WTC11 (cell line): ENCODE measurements around the gene PRXL2B. TPM values are rescaled to one million over a fixed set of nuclear protein-coding genes. Genes with fewer than 3 reads are reported as not detected.

Source experiments
- ATAC-seq: fragments of 200-7000 bp; cut with Tn5 transposase; 2 replicates; pipeline ENCODE4 v1.10.0; 2021; ENCODE audit warnings: mild to moderate bottlenecking, moderate library complexity
- CTCF ChIA-PET: fragments of 300-600 bp; sonication (Branson Sonifier 250); formaldehyde crosslinking; loops from one replicate; lab custom pipeline; 2021; ENCODE audit warnings: antibody characterized with exemption; lab: Charles Lee
- POLR2A ChIA-PET: fragments of 350-600 bp; sonication (Branson Sonifier 250); formaldehyde crosslinking; loops from one replicate; lab custom pipeline; 2021; ENCODE audit warnings: antibody characterized with exemption; lab: Charles Lee
- DNase-seq: peaks from one replicate; pipeline ENCODE4 v3.0.0; 2021; ENCODE audit warnings: low spot score
- H3K27ac Mint-ChIP-seq: 2 replicates; pipeline ENCODE4 v1.8.0; 2021; ENCODE audit warnings: mixed read lengths
- H3K27me3 Mint-ChIP-seq: 2 replicates; pipeline ENCODE4 v1.8.0; 2021; ENCODE audit warnings: low read depth, mild to moderate bottlenecking, moderate library complexity, mixed read lengths
- H3K36me3 Mint-ChIP-seq: 2 replicates; pipeline ENCODE4 v1.8.0; 2021; ENCODE audit warnings: mixed read lengths
- H3K4me1 Mint-ChIP-seq: 2 replicates; pipeline ENCODE4 v1.8.0; 2022; ENCODE audit warnings: mixed read lengths
- H3K4me3 Mint-ChIP-seq: 2 replicates; pipeline ENCODE4 v1.8.0; 2021; ENCODE audit warnings: mild to moderate bottlenecking, moderate library complexity, mixed read lengths
- H3K9me3 Mint-ChIP-seq: 2 replicates; pipeline ENCODE4 v1.8.0; 2021; ENCODE audit warnings: mixed read lengths
- CBFB ChIP-seq: sonication (generic); formaldehyde crosslinking; IDR thresholded peaks from 2 replicates; pipeline ENCODE4 v1.8.1; 2022; ENCODE audit warnings: mild to moderate bottlenecking, low read depth, missing genetic modification reagents
- CREM ChIP-seq: sonication (generic); formaldehyde crosslinking; IDR thresholded peaks from 2 replicates; pipeline ENCODE4 v1.8.1; 2022; ENCODE audit warnings: mild to moderate bottlenecking, missing genetic modification reagents, moderate library complexity
- ESRRA ChIP-seq: sonication (generic); formaldehyde crosslinking; IDR thresholded peaks from 2 replicates; pipeline ENCODE4 v1.8.1; 2022; ENCODE audit warnings: mild to moderate bottlenecking, missing genetic modification reagents, borderline replicate concordance
- FOXP1 ChIP-seq: sonication (generic); formaldehyde crosslinking; IDR thresholded peaks from 2 replicates; pipeline ENCODE4 v1.8.0; 2022; ENCODE audit warnings: missing genetic modification reagents, mild to moderate bottlenecking, moderate library complexity, borderline replicate concordance
- MYBL2 ChIP-seq: sonication (generic); formaldehyde crosslinking; IDR thresholded peaks from 2 replicates; pipeline ENCODE4 v1.8.1; 2023; ENCODE audit warnings: mild to moderate bottlenecking, moderate library complexity, missing genetic modification reagents
- NFYB ChIP-seq: sonication (generic); formaldehyde crosslinking; conservative IDR thresholded peaks from 2 replicates; pipeline ENCODE4 v1.8.0; 2022; ENCODE audit warnings: low read depth, missing genetic modification reagents
- PREB ChIP-seq: sonication (generic); formaldehyde crosslinking; IDR thresholded peaks from 2 replicates; pipeline ENCODE4 v1.8.1; 2022; ENCODE audit warnings: mild to moderate bottlenecking, missing genetic modification reagents, moderate library complexity, borderline replicate concordance
- RELA ChIP-seq: sonication (generic); formaldehyde crosslinking; IDR thresholded peaks from 2 replicates; pipeline ENCODE4 v1.8.1; 2022; ENCODE audit warnings: missing genetic modification reagents, mild to moderate bottlenecking, borderline replicate concordance
- SMAD3 ChIP-seq: sonication (generic); formaldehyde crosslinking; IDR thresholded peaks from 2 replicates; pipeline ENCODE4 v1.8.0; 2022; ENCODE audit warnings: missing genetic modification reagents, mild to moderate bottlenecking, borderline replicate concordance
- SMAD4 ChIP-seq: sonication (generic); formaldehyde crosslinking; IDR thresholded peaks from 2 replicates; pipeline ENCODE4 v1.8.0; 2022; ENCODE audit warnings: mild to moderate bottlenecking, missing genetic modification reagents
- ZBTB43 ChIP-seq: sonication (generic); formaldehyde crosslinking; IDR thresholded peaks from 2 replicates; pipeline ENCODE4 v1.8.1; 2023; ENCODE audit warnings: mild to moderate bottlenecking, missing genetic modification reagents
- ZNF317 ChIP-seq: sonication (generic); formaldehyde crosslinking; IDR thresholded peaks from 2 replicates; pipeline ENCODE4 v1.8.1; 2023; ENCODE audit warnings: low read depth, mild to moderate bottlenecking, moderate library complexity, missing genetic modification reagents, borderline replicate concordance
- total RNA-seq: library from RNA; stranded (reverse); gene quantifications from 3 replicates; pipeline ENCODE4 v1.2.3, GENCODE V29; 2021
- TF ChIP-seq, protein P1 (sequence below): sonication (generic); formaldehyde crosslinking; IDR thresholded peaks from 2 replicates; pipeline ENCODE4 v1.8.1; 2022; ENCODE audit warnings: low read depth, missing genetic modification reagents, borderline replicate concordance
- TF ChIP-seq, protein P2 (sequence below): sonication (generic); formaldehyde crosslinking; IDR thresholded peaks from 2 replicates; pipeline ENCODE4 v1.8.1; 2022; ENCODE audit warnings: mild to moderate bottlenecking, moderate library complexity, missing genetic modification reagents
- TF ChIP-seq, protein P3 (sequence below): sonication (generic); formaldehyde crosslinking; IDR thresholded peaks from 2 replicates; pipeline ENCODE4 v1.8.0; 2022; ENCODE audit warnings: mild to moderate bottlenecking, missing genetic modification reagents
- TF ChIP-seq, protein P4 (sequence below): sonication (generic); formaldehyde crosslinking; IDR thresholded peaks from 2 replicates; pipeline ENCODE4 v1.8.0; 2022; ENCODE audit warnings: mild to moderate bottlenecking, missing genetic modification reagents
- TF ChIP-seq, protein P5 (sequence below): sonication (generic); formaldehyde crosslinking; IDR thresholded peaks from 2 replicates; pipeline ENCODE4 v1.8.1; 2023; ENCODE audit warnings: mild to moderate bottlenecking, missing genetic modification reagents, moderate library complexity
- TF ChIP-seq, protein P6 (sequence below): sonication (generic); formaldehyde crosslinking; IDR thresholded peaks from 2 replicates; pipeline ENCODE4 v1.8.1; 2023; ENCODE audit warnings: mild to moderate bottlenecking, missing genetic modification reagents, moderate library complexity
- TF ChIP-seq, protein P7 (sequence below): sonication (generic); formaldehyde crosslinking; IDR thresholded peaks from 2 replicates; pipeline ENCODE4 v1.8.1; 2022; ENCODE audit warnings: low read depth, mild to moderate bottlenecking, moderate library complexity, missing genetic modification reagents, borderline replicate concordance

PRXL2B gene
- total RNA-seq, 1 experiment from 2014 or later, result 50.3 TPM

GRCh38 chr1:2583331-2583791, 3.2 kb upstream of the PRXL2B start:
- peaks cover 24% of the 10 kb centered on the region for H3K4me1 Mint-ChIP-seq
- CTCF ChIA-PET, result interaction anchor here (1.2 to 3.5 kb wide), 5 partner anchors 21 to 908 kb away, joined by 3 to 28 read pairs (median 5); partner anchors contain the start of gene TNFRSF14
- H3K36me3 Mint-ChIP-seq, result no peaks in the 10 kb centered on the region
- TF ChIP-seq, protein P1, sequence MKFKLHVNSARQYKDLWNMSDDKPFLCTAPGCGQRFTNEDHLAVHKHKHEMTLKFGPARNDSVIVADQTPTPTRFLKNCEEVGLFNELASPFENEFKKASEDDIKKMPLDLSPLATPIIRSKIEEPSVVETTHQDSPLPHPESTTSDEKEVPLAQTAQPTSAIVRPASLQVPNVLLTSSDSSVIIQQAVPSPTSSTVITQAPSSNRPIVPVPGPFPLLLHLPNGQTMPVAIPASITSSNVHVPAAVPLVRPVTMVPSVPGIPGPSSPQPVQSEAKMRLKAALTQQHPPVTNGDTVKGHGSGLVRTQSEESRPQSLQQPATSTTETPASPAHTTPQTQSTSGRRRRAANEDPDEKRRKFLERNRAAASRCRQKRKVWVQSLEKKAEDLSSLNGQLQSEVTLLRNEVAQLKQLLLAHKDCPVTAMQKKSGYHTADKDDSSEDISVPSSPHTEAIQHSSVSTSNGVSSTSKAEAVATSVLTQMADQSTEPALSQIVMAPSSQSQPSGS (CRISPR knock-in tag), result no peak
- TF ChIP-seq SMAD3 (CRISPR knock-in tag) (no peak), FOXP1 (CRISPR knock-in tag) (no peak), CBFB (CRISPR knock-in tag) (no peak)
- TF ChIP-seq, protein P2, sequence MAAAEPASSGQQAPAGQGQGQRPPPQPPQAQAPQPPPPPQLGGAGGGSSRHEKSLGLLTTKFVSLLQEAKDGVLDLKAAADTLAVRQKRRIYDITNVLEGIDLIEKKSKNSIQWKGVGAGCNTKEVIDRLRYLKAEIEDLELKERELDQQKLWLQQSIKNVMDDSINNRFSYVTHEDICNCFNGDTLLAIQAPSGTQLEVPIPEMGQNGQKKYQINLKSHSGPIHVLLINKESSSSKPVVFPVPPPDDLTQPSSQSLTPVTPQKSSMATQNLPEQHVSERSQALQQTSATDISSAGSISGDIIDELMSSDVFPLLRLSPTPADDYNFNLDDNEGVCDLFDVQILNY (CRISPR knock-in tag), result no peak
- no peaks in the 10 kb centered on the region for H3K9me3 Mint-ChIP-seq
- no peak for DNase-seq
- H3K27ac Mint-ChIP-seq, result no peak overlapping the region; the same call in 1 of the 2 replicates
- H3K4me3 Mint-ChIP-seq, result no peak overlapping the region
- POLR2A ChIA-PET, result interaction anchor here (0.7 kb wide), 1 partner anchor 36 kb away, joined by 3 read pairs; no protein-coding TSS in a partner anchor
- no peaks in the 10 kb centered on the region; the same call in 1 of the 2 replicates for H3K27me3 Mint-ChIP-seq
- ATAC-seq, result no peak

GRCh38 chr1:2583871-2584351, 2.7 kb upstream of the PRXL2B start:
- no peak for ATAC-seq
- Mint-ChIP-seq H3K36me3 (no peaks in the 10 kb centered on the region), H3K4me3 (no peak overlapping the region; the same call in 1 of the 2 replicates), H3K4me1 (peaks cover 19% of the 10 kb centered on the region), H3K27ac (peak overlapping the region; percentile 32; the same call in 1 of the 2 replicates), H3K27me3 (no peaks in the 10 kb centered on the region; the same call in 1 of the 2 replicates), H3K9me3 (no peaks in the 10 kb centered on the region)
- ChIA-PET POLR2A (interaction anchor here (0.7 kb wide), 1 partner anchor 36 kb away, joined by 3 read pairs; no protein-coding TSS in a partner anchor), CTCF (interaction anchor here (0.7 to 3.5 kb wide), 6 partner anchors 22 to 907 kb away, joined by 3 to 28 read pairs (median 4); partner anchors contain the start of gene TNFRSF14)
- DNase-seq, result no peak
- TF ChIP-seq RELA (CRISPR knock-in tag) (no peak), MYBL2 (CRISPR knock-in tag) (no peak), NFYB (CRISPR knock-in tag) (peak; percentile 75), ZBTB43 (CRISPR knock-in tag) (no peak), SMAD4 (no peak), CREM (CRISPR knock-in tag) (no peak), ESRRA (CRISPR knock-in tag) (no peak), FOXP1 (CRISPR knock-in tag) (0 out of 2 replicates have a peak, but pooled peaks have one; percentile 59), PREB (CRISPR knock-in tag) (no peak), ZNF317 (CRISPR knock-in tag) (no peak), SMAD3 (CRISPR knock-in tag) (no peak)
- TF ChIP-seq, protein P3, sequence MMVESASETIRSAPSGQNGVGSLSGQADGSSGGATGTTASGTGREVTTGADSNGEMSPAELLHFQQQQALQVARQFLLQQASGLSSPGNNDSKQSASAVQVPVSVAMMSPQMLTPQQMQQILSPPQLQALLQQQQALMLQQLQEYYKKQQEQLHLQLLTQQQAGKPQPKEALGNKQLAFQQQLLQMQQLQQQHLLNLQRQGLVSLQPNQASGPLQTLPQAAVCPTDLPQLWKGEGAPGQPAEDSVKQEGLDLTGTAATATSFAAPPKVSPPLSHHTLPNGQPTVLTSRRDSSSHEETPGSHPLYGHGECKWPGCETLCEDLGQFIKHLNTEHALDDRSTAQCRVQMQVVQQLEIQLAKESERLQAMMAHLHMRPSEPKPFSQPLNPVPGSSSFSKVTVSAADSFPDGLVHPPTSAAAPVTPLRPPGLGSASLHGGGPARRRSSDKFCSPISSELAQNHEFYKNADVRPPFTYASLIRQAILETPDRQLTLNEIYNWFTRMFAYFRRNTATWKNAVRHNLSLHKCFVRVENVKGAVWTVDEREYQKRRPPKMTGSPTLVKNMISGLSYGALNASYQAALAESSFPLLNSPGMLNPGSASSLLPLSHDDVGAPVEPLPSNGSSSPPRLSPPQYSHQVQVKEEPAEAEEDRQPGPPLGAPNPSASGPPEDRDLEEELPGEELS (CRISPR knock-in tag), result no peak
- TF ChIP-seq, protein P4, sequence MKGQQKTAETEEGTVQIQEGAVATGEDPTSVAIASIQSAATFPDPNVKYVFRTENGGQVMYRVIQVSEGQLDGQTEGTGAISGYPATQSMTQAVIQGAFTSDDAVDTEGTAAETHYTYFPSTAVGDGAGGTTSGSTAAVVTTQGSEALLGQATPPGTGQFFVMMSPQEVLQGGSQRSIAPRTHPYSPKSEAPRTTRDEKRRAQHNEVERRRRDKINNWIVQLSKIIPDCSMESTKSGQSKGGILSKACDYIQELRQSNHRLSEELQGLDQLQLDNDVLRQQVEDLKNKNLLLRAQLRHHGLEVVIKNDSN, result peak; percentile 78
- TF ChIP-seq, protein P5, sequence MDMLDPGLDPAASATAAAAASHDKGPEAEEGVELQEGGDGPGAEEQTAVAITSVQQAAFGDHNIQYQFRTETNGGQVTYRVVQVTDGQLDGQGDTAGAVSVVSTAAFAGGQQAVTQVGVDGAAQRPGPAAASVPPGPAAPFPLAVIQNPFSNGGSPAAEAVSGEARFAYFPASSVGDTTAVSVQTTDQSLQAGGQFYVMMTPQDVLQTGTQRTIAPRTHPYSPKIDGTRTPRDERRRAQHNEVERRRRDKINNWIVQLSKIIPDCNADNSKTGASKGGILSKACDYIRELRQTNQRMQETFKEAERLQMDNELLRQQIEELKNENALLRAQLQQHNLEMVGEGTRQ (CRISPR knock-in tag), result peak; percentile 88
- TF ChIP-seq, protein P6, sequence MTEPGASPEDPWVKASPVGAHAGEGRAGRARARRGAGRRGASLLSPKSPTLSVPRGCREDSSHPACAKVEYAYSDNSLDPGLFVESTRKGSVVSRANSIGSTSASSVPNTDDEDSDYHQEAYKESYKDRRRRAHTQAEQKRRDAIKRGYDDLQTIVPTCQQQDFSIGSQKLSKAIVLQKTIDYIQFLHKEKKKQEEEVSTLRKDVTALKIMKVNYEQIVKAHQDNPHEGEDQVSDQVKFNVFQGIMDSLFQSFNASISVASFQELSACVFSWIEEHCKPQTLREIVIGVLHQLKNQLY, result no peak
- TF ChIP-seq, protein P7, sequence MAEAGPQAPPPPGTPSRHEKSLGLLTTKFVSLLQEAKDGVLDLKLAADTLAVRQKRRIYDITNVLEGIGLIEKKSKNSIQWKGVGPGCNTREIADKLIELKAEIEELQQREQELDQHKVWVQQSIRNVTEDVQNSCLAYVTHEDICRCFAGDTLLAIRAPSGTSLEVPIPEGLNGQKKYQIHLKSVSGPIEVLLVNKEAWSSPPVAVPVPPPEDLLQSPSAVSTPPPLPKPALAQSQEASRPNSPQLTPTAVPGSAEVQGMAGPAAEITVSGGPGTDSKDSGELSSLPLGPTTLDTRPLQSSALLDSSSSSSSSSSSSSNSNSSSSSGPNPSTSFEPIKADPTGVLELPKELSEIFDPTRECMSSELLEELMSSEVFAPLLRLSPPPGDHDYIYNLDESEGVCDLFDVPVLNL (CRISPR knock-in tag), result no peak
